ENCODE data around the gene ZNF296. TPM values are rescaled to one million over a fixed set of nuclear protein-coding genes. Genes with fewer than 3 reads are reported as not detected.

ZNF296 gene
- total and polyA plus RNA-seq, 2 of the 13 experiments (the other 11 are each of a cell fraction or from before 2014, with no cell fraction given) = 0.26 to 0.62 TPM

DNA sequence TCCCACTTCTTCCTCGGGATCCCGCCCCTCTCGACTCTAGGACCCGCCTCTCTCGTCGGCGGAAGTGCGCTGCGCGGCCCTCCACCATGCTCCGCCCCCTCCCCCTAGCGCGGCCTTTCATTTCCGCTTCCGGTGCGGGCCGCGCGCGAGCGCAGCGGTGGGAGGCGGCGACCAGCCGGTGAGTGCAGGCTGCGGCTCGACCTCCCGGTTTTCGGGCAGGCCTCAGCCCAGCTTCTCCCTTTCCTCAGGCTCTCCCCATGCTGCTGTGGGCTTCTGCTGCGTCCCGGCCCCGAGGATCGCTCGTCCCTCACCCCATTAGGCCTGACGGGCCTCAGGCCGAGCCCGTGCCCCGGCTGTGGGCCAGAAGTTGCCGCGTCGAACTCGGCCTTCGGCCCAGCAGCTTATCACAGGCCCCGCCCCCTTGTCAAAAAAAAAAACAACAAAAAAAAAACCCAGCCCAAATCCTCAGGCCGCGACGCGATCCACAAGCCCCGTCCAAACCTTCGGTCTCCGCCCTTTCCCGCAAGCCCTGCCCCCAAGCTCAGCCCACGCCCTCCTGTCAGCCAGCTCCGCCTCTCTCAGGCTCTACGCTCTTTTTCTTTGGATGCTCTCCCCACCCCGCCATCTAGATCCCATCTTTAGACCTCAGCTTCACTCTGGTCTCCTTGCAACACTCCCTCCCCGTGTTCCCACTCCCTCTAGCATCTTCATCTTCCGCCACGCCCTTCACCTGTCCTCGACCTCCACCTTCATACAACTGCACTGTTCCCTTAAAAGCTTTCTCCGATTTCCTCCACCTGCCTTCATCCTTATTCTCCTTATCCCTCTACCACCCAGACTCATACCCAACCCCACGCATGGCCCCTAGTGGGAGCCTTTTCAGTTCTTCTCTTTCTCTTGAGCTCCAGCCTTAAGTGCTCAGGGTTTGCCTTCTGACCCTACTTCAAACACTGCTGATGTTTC lies 37.1 kb downstream of the ZNF296 start, which contains the start of gene CLASRP (continued):
- TF ChIP-seq HMGA1 (CRISPR knock-in tag; conservative IDR thresholded peaks at IDR 0.05) (no peak), SALL2 (CRISPR knock-in tag; IDR thresholded peaks at IDR 0.05) (peak; percentile 35; the same call in 1 of the 2 replicates), ZIK1 (CRISPR knock-in tag; IDR thresholded peaks at IDR 0.05; ENCODE audit: borderline replicate concordance, low read depth) (peak; percentile 78; the same call in 1 of the 2 replicates), ZBTB8A (CRISPR knock-in tag; IDR thresholded peaks at IDR 0.05; ENCODE audit: borderline replicate concordance, low read depth) (no peak), MNT (IDR thresholded peaks at IDR 0.05) (0 out of 2 replicates have a peak, but pooled peaks have one; percentile 35), ATF1 (CRISPR knock-in tag; IDR thresholded peaks at IDR 0.05) (peak; percentile 56; the same call in 1 of the 2 replicates), REL (CRISPR knock-in tag; conservative IDR thresholded peaks at IDR 0.05) (no peak), SIN3A (IDR thresholded peaks at IDR 0.05; ENCODE audit: borderline replicate concordance, low read depth, low read length) (peak; percentile 43; the same call in 1 of the 2 replicates), ZNF18 (CRISPR knock-in tag; IDR thresholded peaks at IDR 0.05; ENCODE audit: insufficient replicate concordance) (no peak), ZNF124 (CRISPR knock-in tag; IDR thresholded peaks at IDR 0.05) (no peak), ZNF234 (CRISPR knock-in tag; conservative IDR thresholded peaks at IDR 0.05) (no peak), SIN3B (IDR thresholded peaks at IDR 0.05; ENCODE audit: low read length) (no peak), ZNF329 (CRISPR knock-in tag; IDR thresholded peaks at IDR 0.05; ENCODE audit: low read depth) (no peak; the same call in 1 of the 2 replicates), ZNF556 (CRISPR knock-in tag; IDR thresholded peaks at IDR 0.05; ENCODE audit: borderline replicate concordance) (no peak), RAD51 (IDR thresholded peaks at IDR 0.05; ENCODE audit: borderline replicate concordance) (no peak), ZNF737 (CRISPR knock-in tag; IDR thresholded peaks at IDR 0.05; ENCODE audit: borderline replicate concordance) (no peak), ZNF574 (CRISPR knock-in tag; IDR thresholded peaks at IDR 0.05) (peak; percentile 76; the same call in 1 of the 2 replicates), TCF7L2 (IDR thresholded peaks at IDR 0.05; ENCODE audit: low read depth, low read length) (no peak), NCOR1 (IDR thresholded peaks at IDR 0.05; ENCODE audit: borderline replicate concordance, low read length) (no peak), TBP (CRISPR knock-in tag; IDR thresholded peaks at IDR 0.05) (0 out of 2 replicates have a peak, but pooled peaks have one; percentile 83)
- TF ChIP-seq, protein P1, sequence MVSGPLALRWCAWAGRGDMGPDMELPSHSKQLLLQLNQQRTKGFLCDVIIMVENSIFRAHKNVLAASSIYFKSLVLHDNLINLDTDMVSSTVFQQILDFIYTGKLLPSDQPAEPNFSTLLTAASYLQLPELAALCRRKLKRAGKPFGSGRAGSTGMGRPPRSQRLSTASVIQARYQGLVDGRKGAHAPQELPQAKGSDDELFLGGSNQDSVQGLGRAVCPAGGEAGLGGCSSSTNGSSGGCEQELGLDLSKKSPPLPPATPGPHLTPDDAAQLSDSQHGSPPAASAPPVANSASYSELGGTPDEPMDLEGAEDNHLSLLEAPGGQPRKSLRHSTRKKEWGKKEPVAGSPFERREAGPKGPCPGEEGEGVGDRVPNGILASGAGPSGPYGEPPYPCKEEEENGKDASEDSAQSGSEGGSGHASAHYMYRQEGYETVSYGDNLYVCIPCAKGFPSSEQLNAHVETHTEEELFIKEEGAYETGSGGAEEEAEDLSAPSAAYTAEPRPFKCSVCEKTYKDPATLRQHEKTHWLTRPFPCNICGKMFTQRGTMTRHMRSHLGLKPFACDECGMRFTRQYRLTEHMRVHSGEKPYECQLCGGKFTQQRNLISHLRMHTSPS (CRISPR knock-in tag; IDR thresholded peaks at IDR 0.05; ENCODE audit: low read depth) = 0 out of 2 replicates have a peak, but pooled peaks have one; percentile 21
